A673 (cell line): ENCODE data around the gene STH. TPM values are rescaled to one million over a fixed set of nuclear protein-coding genes. Genes with fewer than 3 reads are reported as not detected.

Experiments used
- BruUV-seq: library from RNA; stranded (reverse); fragments of 400-500 nt; replicated peaks from 2 replicates; lab custom pipeline; 2021; lab: Mats Ljungman, UMichigan
- CTCF ChIA-PET: fragments of 300-600 bp; sonication (Branson Sonifier 250); formaldehyde crosslinking; loops from one replicate; lab custom pipeline; 2022; ENCODE audit warnings: antibody characterized with exemption; lab: Charles Lee
- POLR2A ChIA-PET: fragments of 300-600 bp; sonication (Branson Sonifier 250); formaldehyde crosslinking; loops from one replicate; lab custom pipeline; 2022; ENCODE audit warnings: antibody characterized with exemption; ENCODE audit not compliant: low non-redundant PET; lab: Charles Lee
- DNase-seq: peaks from one replicate; pipeline ENCODE4 v3.0.0-alpha.2; 2015; ENCODE audit warnings: low spot score
- H3K27ac ChIP-seq: fragments of 200-600 bp; sonication (generic); 2 replicates; pipeline ENCODE4 v1.5.1; 2016; ENCODE audit warnings: mixed run types, low read depth, mild to moderate bottlenecking, mixed read lengths, antibody characterized with exemption, low read length; ENCODE audit not compliant: poor library complexity, severe bottlenecking
- H3K27me3 ChIP-seq: fragments of 200-600 bp; sonication (generic); replicated peaks from 2 replicates; pipeline ENCODE4 v1.6.1; 2017; ENCODE audit warnings: mixed run types, low read depth, mild to moderate bottlenecking, mixed read lengths, antibody characterized with exemption, low read length; ENCODE audit not compliant: insufficient read depth, poor library complexity
- H3K36me3 ChIP-seq: fragments of 200-600 bp; sonication (generic); 2 replicates; pipeline ENCODE4 v1.6.1; 2016; ENCODE audit warnings: mixed run types, mild to moderate bottlenecking, mixed read lengths, antibody characterized with exemption, low read length; ENCODE audit not compliant: insufficient read depth, poor library complexity, severe bottlenecking
- H3K4me1 ChIP-seq: fragments of 200-600 bp; sonication (generic); 2 replicates; pipeline ENCODE4 v1.6.1; 2017; ENCODE audit warnings: mixed run types, mild to moderate bottlenecking, mixed read lengths, antibody characterized with exemption, low read length; ENCODE audit not compliant: insufficient read depth, poor library complexity, severe bottlenecking
- H3K4me3 ChIP-seq: fragments of 200-600 bp; sonication (generic); 2 replicates; pipeline ENCODE4 v1.5.1; 2016; ENCODE audit warnings: low read depth, mixed run types, mild to moderate bottlenecking, mixed read lengths, low read length; ENCODE audit not compliant: poor library complexity, severe bottlenecking
- H3K9me3 ChIP-seq: fragments of 200-600 bp; sonication (generic); 2 replicates; pipeline ENCODE4 v1.6.1; 2016; ENCODE audit warnings: mixed run types, low read depth, mild to moderate bottlenecking, mixed read lengths, antibody characterized with exemption, low read length; ENCODE audit not compliant: poor library complexity, severe bottlenecking
- EZH2 ChIP-seq: fragments of 200-600 bp; sonication (generic); IDR thresholded peaks from 2 replicates; pipeline ENCODE4 v1.6.1; 2017; ENCODE audit warnings: borderline replicate concordance, low read depth, mild to moderate bottlenecking, mixed read lengths, antibody characterized with exemption, low read length; ENCODE audit not compliant: poor library complexity, severe bottlenecking
- intact Hi-C: fragments of 100-400 bp; cut with micrococcal nuclease; formaldehyde crosslinking; loops from one replicate; pipeline ENCODE4 v1.10.0; 2022; ENCODE audit not compliant: unreplicated experiment
- total RNA-seq: library from RNA; stranded (reverse); gene quantifications from 2 replicates; pipeline ENCODE4 v1.2.3, GENCODE V29; 2021
- TF ChIP-seq, protein P1 (sequence below): fragments of 300-800, 200-600 bp; sonication (generic); conservative IDR thresholded peaks from 2 replicates; pipeline ENCODE4 v1.5.1; 2017; ENCODE audit warnings: low read depth, mild to moderate bottlenecking, antibody characterized with exemption, low read length, moderate library complexity, mixed read lengths

The STH gene
- total RNA-seq, 1 experiment from 2014 or later = not detected

DNA sequence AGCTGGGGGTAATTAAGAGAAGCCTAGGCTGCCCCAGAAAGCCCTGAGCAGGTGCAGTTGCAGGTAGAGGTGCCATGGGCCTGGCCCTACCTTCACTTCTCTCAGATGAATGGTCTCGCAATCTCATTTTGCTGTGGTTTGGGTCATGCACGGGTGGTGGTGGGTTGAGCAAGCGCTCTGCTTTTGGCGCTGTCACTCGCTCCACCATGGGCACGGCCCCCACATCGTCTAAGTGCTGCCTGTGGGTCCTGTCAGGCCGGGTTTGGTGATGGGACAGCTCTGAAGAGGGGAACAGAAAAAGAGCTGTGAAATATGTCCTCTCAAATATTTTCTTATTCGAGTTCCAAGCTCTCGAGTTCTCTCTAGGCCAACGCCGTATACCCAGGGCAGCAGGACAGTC, 39.9 kb downstream of the STH start:
- Histone ChIP-seq H3K27me3 (no peaks in the 10 kb centered on the region), H3K9me3 (no peaks in the 10 kb centered on the region), H3K36me3 (peaks cover 56% of the 10 kb centered on the region), H3K4me1 (no peaks in the 10 kb centered on the region), H3K4me3 (no peak overlapping the region), H3K27ac (no peak overlapping the region)
- TF ChIP-seq, protein P1, sequence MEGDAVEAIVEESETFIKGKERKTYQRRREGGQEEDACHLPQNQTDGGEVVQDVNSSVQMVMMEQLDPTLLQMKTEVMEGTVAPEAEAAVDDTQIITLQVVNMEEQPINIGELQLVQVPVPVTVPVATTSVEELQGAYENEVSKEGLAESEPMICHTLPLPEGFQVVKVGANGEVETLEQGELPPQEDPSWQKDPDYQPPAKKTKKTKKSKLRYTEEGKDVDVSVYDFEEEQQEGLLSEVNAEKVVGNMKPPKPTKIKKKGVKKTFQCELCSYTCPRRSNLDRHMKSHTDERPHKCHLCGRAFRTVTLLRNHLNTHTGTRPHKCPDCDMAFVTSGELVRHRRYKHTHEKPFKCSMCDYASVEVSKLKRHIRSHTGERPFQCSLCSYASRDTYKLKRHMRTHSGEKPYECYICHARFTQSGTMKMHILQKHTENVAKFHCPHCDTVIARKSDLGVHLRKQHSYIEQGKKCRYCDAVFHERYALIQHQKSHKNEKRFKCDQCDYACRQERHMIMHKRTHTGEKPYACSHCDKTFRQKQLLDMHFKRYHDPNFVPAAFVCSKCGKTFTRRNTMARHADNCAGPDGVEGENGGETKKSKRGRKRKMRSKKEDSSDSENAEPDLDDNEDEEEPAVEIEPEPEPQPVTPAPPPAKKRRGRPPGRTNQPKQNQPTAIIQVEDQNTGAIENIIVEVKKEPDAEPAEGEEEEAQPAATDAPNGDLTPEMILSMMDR = no peak
- TF ChIP-seq EZH2 = no peak
- DNase-seq = no peak
- CTCF ChIA-PET = no interaction called here
- no TSS peak for BruUV-seq
- intact Hi-C loops = no loop called here
- POLR2A ChIA-PET = no interaction called here

- Histone ChIP-seq H3K4me3 (no peak overlapping the region), H3K4me1 (no peaks in the 10 kb centered on the region), H3K27ac (no peak overlapping the region), H3K9me3 (no peaks in the 10 kb centered on the region), H3K36me3 (peaks cover 52% of the 10 kb centered on the region), H3K27me3 (no peaks in the 10 kb centered on the region)
- ChIA-PET CTCF (no interaction called here), POLR2A (no interaction called here)
- DNase-seq = no peak
- no TSS peak for BruUV-seq
- intact Hi-C loops = loop anchor here (10.0 kb wide), 1 partner anchor 155 kb away; the partner anchor contains the start of gene KANSL1
- TF ChIP-seq, protein P1 = no peak
- TF ChIP-seq EZH2 = no peak
Measured at GRCh38 chr17:46039592-46040186, 40.6 kb downstream of the STH start.

GRCh38 chr17:46042246-46042645, 43.2 kb downstream of the STH start:
- H3K27me3 ChIP-seq = no peaks in the 10 kb centered on the region
- no peaks in the 10 kb centered on the region for H3K4me1 ChIP-seq
- POLR2A ChIA-PET = no interaction called here
- TF ChIP-seq, protein P1 = no peak
- TF ChIP-seq EZH2 = no peak
- no peak for DNase-seq
- H3K36me3 ChIP-seq = peaks cover 40% of the 10 kb centered on the region
- CTCF ChIA-PET = no interaction called here
- H3K9me3 ChIP-seq = no peaks in the 10 kb centered on the region
- intact Hi-C loops = loop anchor here (10.0 kb wide), 1 partner anchor 153 kb away; the partner anchor contains the start of gene KANSL1
- H3K4me3 ChIP-seq = no peak overlapping the region
- no peak overlapping the region for H3K27ac ChIP-seq
- no TSS peak for BruUV-seq
